Glomerular endothelial cell (primary cell): ENCODE measurements around the gene CLTCL1. TPM values are rescaled to one million over a fixed set of nuclear protein-coding genes. Genes with fewer than 3 reads are reported as not detected.
"Not testable (repeated sequence)": the region's sequence is repeated elsewhere in the genome, so short reads cannot be mapped to it uniquely, and the experiment has no call there.

Experiments
- DNase-seq: peaks from one replicate; pipeline ENCODE4 v3.0.0-alpha.2; 2011; ENCODE audit warnings: low read depth, low spot score; ENCODE audit errors: extremely low read depth
- total RNA-seq: library from RNA; depleted of rRNA; stranded (reverse); fragments of >200 nt; gene quantifications from 2 replicates; pipeline ENCODE4 v1.2.3, GENCODE V29; 2015

CLTCL1 gene
- total RNA-seq, 1 donor from 2014 or later = 7.8 TPM

- no peak for DNase-seq
Measured at GRCh38 chr22:19291218-19291579, 320 bp downstream of the CLTCL1 start.

GRCh38 chr22:19290400-19291217 lies 910 bp downstream of the CLTCL1 start:
- DNase-seq = no peak

DNA sequence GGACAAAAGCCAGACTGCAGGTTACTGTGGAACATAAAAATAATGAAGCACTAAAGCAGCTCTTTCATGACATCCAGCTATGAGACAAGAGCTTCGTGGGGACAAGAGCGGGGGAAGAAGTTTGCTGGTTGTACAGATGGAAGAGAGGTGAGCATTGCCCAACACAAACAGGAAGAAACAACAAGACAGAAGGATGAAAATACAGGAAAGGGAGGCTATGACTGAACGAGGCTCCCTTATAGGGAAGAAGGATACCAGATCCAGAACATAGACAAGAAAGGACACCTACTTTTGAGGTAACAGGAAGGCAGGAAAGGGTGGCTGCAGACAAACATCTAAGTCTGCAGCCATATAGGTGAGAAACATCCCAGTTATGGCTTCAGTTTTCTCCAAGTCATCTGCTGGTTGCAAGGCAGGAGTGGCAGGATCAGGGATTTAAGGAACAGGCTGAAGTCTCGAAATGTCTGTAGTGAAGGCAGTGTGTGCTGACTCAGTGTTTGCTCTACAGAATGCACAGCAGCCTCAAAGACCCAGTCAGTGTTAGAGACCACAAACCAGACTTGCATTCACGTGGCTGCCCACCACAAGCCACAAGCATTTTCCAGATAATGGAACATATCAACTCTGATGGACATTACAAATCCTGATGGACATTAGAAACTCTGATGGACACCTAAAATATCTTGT lies 1.9 kb downstream of the CLTCL1 start:
- no peak for DNase-seq

DNA sequence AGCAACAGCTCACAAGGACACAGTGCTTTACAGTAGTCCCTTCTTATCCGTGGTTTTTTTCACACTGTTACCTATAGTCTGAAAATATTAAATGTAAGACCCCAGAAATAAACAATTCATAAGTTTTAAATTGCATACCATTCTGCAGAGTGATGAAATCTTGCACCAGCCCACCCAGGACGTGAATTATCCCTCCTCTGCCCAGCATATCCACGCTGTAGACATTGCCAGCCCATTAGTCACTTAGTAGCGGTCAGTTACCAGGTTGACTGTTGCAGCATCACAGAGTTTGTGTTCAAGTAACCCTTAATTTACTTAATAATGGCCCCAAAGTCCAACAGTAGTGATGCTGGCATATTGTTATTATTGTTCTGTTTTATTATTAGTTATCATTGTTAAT lies 3.6 kb downstream of the CLTCL1 start:
- no peak for DNase-seq

- DNase-seq = no peak
Measured at GRCh38 chr22:19287076-19287707, 4.3 kb downstream of the CLTCL1 start.

DNA sequence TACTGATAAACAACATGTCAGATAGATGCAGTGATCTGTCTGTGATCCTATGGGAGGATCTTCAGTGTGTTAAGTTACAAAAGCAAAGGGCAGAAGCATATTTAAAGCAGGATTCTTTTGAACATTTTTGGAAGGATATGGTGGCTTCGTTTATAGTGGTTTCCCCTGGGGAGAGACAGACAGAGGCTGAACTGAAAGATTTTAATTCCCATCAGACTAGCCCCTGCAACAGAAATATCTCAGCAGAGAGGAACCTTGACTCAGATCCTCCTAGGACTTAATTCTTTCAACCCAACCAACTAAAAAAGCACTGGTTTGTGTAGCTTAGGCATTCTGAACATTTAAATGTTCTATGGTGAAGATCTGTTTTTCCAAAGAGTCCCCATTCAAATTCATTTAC lies 5.7 kb downstream of the CLTCL1 start:
- DNase-seq = no peak

- DNase-seq = not testable (repeated sequence)
Measured at GRCh38 chr22:19279143-19279542, 12.4 kb downstream of the CLTCL1 start.

DNA sequence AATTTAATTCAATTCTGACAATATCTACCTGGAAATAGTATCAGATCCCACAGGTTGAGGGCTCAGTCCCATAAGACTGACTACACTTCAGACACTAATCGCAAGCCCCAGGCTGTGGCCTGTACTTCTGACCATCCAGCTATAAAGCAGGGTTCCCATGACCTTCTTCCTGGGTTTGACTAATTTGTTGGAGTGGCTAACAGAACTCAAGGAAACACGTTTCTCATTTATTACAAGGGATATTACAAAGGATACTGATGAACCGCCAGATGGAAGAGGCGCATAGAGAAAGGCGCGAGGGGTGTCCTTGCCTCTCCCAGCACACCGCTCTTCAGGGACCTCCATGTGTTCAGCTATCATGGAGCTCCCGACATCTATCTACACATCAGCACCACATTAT lies 13.7 kb downstream of the CLTCL1 start:
- DNase-seq = no peak

- no peak for DNase-seq
Measured at GRCh38 chr22:19275919-19276600, 15.5 kb downstream of the CLTCL1 start.

GRCh38 chr22:19275513-19275912 lies 16.0 kb downstream of the CLTCL1 start:
- DNase-seq = no peak

- no peak for DNase-seq
Measured at GRCh38 chr22:19275104-19275503, 16.4 kb downstream of the CLTCL1 start.

GRCh38 chr22:19271856-19272535 lies 19.5 kb downstream of the CLTCL1 start:
- DNase-seq = no peak

GRCh38 chr22:19271273-19271855 lies 20.2 kb downstream of the CLTCL1 start:
- DNase-seq = no peak

- DNase-seq = no peak
Measured at GRCh38 chr22:19270873-19271272, 20.6 kb downstream of the CLTCL1 start.

GRCh38 chr22:19266547-19267086 lies 24.9 kb downstream of the CLTCL1 start:
- DNase-seq = no peak

- DNase-seq = no peak
Measured at GRCh38 chr22:19265779-19266178, 25.7 kb downstream of the CLTCL1 start.

- no peak for DNase-seq
Measured at GRCh38 chr22:19260804-19261203, 30.7 kb downstream of the CLTCL1 start.

DNA sequence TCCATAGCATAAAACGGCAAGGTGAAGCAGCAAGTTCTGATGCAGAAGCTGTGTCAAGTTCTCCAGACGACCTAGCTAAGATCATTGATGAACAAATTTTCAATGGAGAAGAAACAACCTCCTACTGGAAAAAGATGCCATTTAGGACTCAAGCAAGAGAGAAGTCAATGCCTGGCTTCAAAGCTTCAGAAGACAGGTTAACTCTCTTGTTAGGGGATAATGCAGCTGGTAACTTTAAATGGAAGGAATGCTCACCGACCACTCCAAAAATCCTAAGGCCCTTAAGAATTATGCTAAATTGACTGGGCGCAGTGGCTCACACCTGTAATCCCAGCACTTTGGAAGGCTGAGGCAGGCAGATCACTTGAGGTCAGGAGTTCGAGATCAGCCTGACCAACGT lies 31.3 kb downstream of the CLTCL1 start:
- DNase-seq = no peak

DNA sequence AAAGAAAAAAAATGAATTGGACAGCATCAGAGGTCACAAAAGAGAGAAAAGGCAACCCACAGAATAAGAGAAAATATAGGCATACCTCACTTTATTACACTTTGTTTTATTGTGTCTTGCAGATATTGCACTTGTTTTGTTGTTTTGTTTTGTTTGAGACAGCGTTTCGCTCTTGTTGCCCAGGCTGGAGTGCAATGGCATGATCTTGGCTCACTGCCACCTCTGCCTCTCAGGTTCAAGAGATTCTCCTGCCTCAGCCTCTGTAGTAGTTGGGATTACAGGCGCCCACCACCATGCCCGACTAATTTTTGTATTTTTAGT lies 32.6 kb downstream of the CLTCL1 start:
- DNase-seq = not testable (repeated sequence)

- no peak for DNase-seq
Measured at GRCh38 chr22:19258371-19258770, 33.1 kb downstream of the CLTCL1 start.
